ENCODE data around the gene FGF11. TPM values are rescaled to one million over a fixed set of nuclear protein-coding genes. Genes with fewer than 3 reads are reported as not detected.

Gene FGF11
- total and polyA plus RNA-seq, 8 donors, result 0.97 to 2.8 (median 2.3) TPM

DNA sequence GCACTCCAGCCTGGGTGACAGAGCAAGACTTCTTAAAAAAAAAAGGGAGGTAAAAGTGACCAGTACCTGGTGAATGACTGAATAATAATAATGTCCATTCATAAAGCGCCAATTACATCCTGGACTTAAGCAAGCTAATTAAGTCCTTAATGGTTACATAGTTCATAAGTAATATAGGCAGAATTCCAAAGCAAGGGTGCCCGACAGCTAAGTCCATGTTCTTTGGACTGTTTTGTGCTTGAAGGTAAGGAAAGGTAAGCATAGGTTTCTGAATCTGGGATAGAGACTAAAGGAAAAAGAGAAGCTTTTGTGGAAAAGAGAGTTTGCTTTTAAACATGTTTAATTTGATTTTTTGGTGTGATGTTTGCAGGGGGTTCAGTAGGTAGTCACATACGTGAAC is 54.6 kb downstream of the FGF11 start:
- Histone ChIP-seq H3K36me3 (peaks cover 0 to 43% of the 10 kb centered on the region in 2 donors), H3K9me3 (no peaks in the 10 kb centered on the region), H3K4me3 (no peak overlapping the region), H3K4me1 (peaks cover 4 to 30% of the 10 kb centered on the region in 2 donors), H3K27ac (no peak overlapping the region), H3K27me3 (no peaks in the 10 kb centered on the region)
- intact Hi-C loops (cut with DNase I), result no loop called here
- DNase-seq, result no peak
- TF ChIP-seq, protein P1, sequence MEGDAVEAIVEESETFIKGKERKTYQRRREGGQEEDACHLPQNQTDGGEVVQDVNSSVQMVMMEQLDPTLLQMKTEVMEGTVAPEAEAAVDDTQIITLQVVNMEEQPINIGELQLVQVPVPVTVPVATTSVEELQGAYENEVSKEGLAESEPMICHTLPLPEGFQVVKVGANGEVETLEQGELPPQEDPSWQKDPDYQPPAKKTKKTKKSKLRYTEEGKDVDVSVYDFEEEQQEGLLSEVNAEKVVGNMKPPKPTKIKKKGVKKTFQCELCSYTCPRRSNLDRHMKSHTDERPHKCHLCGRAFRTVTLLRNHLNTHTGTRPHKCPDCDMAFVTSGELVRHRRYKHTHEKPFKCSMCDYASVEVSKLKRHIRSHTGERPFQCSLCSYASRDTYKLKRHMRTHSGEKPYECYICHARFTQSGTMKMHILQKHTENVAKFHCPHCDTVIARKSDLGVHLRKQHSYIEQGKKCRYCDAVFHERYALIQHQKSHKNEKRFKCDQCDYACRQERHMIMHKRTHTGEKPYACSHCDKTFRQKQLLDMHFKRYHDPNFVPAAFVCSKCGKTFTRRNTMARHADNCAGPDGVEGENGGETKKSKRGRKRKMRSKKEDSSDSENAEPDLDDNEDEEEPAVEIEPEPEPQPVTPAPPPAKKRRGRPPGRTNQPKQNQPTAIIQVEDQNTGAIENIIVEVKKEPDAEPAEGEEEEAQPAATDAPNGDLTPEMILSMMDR (IDR thresholded peaks at IDR 0.05), result no peak
- ATAC-seq, result no peak

Other genes with a start within 250 kb of the FGF11 start
Only the 30 nearest of the 40 such genes appear.
- 100 to 1,000 TPM; 134 to 171 TPM for gene CTDNEP1, start 187.8 kb upstream of the FGF11 start, total RNA-seq
- gene CTDNEP1, start 187.8 kb upstream of the FGF11 start, polyA plus RNA-seq (ENCODE audit: insufficient read length in 6 of 6), result 100 to 1,000 TPM; 133 to 154 (median 146) TPM
- 10 to 100 TPM; 26.5 to 46.6 TPM for gene ELP5, start 187.3 kb upstream of the FGF11 start, total RNA-seq
- gene ELP5, start 187.3 kb upstream of the FGF11 start, polyA plus RNA-seq (ENCODE audit: insufficient read length in 6 of 6), result 10 to 100 TPM; 36.6 to 49.7 (median 42.9) TPM
- 100 to 1,000 TPM; 187 to 197 TPM for gene CLDN7, start 177.0 kb upstream of the FGF11 start, total RNA-seq
- gene CLDN7, start 177.0 kb upstream of the FGF11 start, polyA plus RNA-seq (ENCODE audit: insufficient read length in 6 of 6), result 10 to 100 TPM; 26.0 to 37.0 (median 34.8) TPM
- under 1 TPM; 0.60 to 0.85 TPM for gene SLC2A4, start 157.8 kb upstream of the FGF11 start, total RNA-seq
- 1 to 10 TPM in 4 of 6 donors, under 1 TPM in 2; 0.93 to 1.5 (median 1.3) TPM for gene SLC2A4, start 157.8 kb upstream of the FGF11 start, polyA plus RNA-seq (ENCODE audit: insufficient read length in 6 of 6)
- gene YBX2, start 144.9 kb upstream of the FGF11 start, total RNA-seq, result under 1 TPM; 0.37 to 0.67 TPM
- 1 to 10 TPM; 1.3 to 2.5 (median 1.6) TPM for gene YBX2, start 144.9 kb upstream of the FGF11 start, polyA plus RNA-seq (ENCODE audit: insufficient read length in 6 of 6)
- 100 to 1,000 TPM; 307 to 622 TPM for gene EIF5A, start 131.9 kb upstream of the FGF11 start, total RNA-seq
- 100 to 1,000 TPM; 213 to 323 (median 262) TPM for gene EIF5A, start 131.9 kb upstream of the FGF11 start, polyA plus RNA-seq (ENCODE audit: insufficient read length in 6 of 6)
- 10 to 100 TPM; 48.2 to 54.9 TPM for gene GPS2, start 124.2 kb upstream of the FGF11 start, total RNA-seq
- 100 to 1,000 TPM in 1 of 6 donors, 10 to 100 TPM in 5; 73.0 to 102 (median 81.9) TPM for gene GPS2, start 124.2 kb upstream of the FGF11 start, polyA plus RNA-seq (ENCODE audit: insufficient read length in 6 of 6)
- gene NEURL4, start 110.2 kb upstream of the FGF11 start, total RNA-seq, result 10 to 100 TPM; 27.8 to 35.2 TPM
- gene NEURL4, start 110.2 kb upstream of the FGF11 start, polyA plus RNA-seq (ENCODE audit: insufficient read length in 6 of 6), result 10 to 100 TPM; 22.2 to 36.8 (median 27.9) TPM
- 10 to 100 TPM in 1 of 2 donors, 1 to 10 TPM in 1; 9.9 to 51.4 TPM for gene ACAP1, start 103.0 kb upstream of the FGF11 start, total RNA-seq
- 10 to 100 TPM in 2 of 6 donors, 1 to 10 TPM in 4; 6.7 to 11.3 (median 8.1) TPM for gene ACAP1, start 103.0 kb upstream of the FGF11 start, polyA plus RNA-seq (ENCODE audit: insufficient read length in 6 of 6)
- 10 to 100 TPM; 10.3 to 10.7 TPM for gene KCTD11, start 87.3 kb upstream of the FGF11 start, total RNA-seq
- 10 to 100 TPM in 3 of 6 donors, 1 to 10 TPM in 3; 8.3 to 13.1 (median 9.9) TPM for gene KCTD11, start 87.3 kb upstream of the FGF11 start, polyA plus RNA-seq (ENCODE audit: insufficient read length in 6 of 6)
- not detected for gene TMEM95, start 84.4 kb upstream of the FGF11 start, total RNA-seq
- not detected for gene TMEM95, start 84.4 kb upstream of the FGF11 start, polyA plus RNA-seq (ENCODE audit: insufficient read length in 6 of 6)
- gene TNK1, start 58.4 kb upstream of the FGF11 start, total RNA-seq, result 1 to 10 TPM; 6.1 to 6.4 TPM
- gene TNK1, start 58.4 kb upstream of the FGF11 start, polyA plus RNA-seq (ENCODE audit: insufficient read length in 6 of 6), result 1 to 10 TPM; 5.3 to 8.7 (median 6.4) TPM
- gene PLSCR3, start 45.0 kb upstream of the FGF11 start, total RNA-seq, result 10 to 100 TPM; 42.0 to 42.7 TPM
- 10 to 100 TPM; 46.0 to 62.5 (median 57.7) TPM for gene PLSCR3, start 45.0 kb upstream of the FGF11 start, polyA plus RNA-seq (ENCODE audit: insufficient read length in 6 of 6)
- 10 to 100 TPM; 50.7 to 56.0 TPM for gene TMEM256, start 35.4 kb upstream of the FGF11 start, total RNA-seq
- 10 to 100 TPM; 70.7 to 75.7 (median 72.5) TPM for gene TMEM256, start 35.4 kb upstream of the FGF11 start, polyA plus RNA-seq (ENCODE audit: insufficient read length in 6 of 6)
- gene NLGN2, start 31.7 kb upstream of the FGF11 start, total RNA-seq, result 10 to 100 TPM; 14.8 to 20.1 TPM
- 10 to 100 TPM; 25.3 to 34.4 (median 30.1) TPM for gene NLGN2, start 31.7 kb upstream of the FGF11 start, polyA plus RNA-seq (ENCODE audit: insufficient read length in 6 of 6)
- gene SPEM1, start 19.2 kb upstream of the FGF11 start, total RNA-seq, result not detected
- gene SPEM1, start 19.2 kb upstream of the FGF11 start, polyA plus RNA-seq (ENCODE audit: insufficient read length in 6 of 6), result not detected
- not detected for gene SPEM2, start 13.9 kb upstream of the FGF11 start, total RNA-seq
- gene SPEM2, start 13.9 kb upstream of the FGF11 start, polyA plus RNA-seq (ENCODE audit: insufficient read length in 6 of 6), result not detected
- not detected for gene SPEM3, start 10.7 kb upstream of the FGF11 start, total RNA-seq
- gene SPEM3, start 10.7 kb upstream of the FGF11 start, polyA plus RNA-seq (ENCODE audit: insufficient read length in 6 of 6), result not detected
- gene TMEM102, start 4.1 kb upstream of the FGF11 start, total RNA-seq, result 1 to 10 TPM; 7.2 to 9.6 TPM
- 1 to 10 TPM; 2.1 to 3.3 (median 2.6) TPM for gene TMEM102, start 4.1 kb upstream of the FGF11 start, polyA plus RNA-seq (ENCODE audit: insufficient read length in 6 of 6)
- gene CHRNB1, start 5.5 kb downstream of the FGF11 start, total RNA-seq, result 10 to 100 TPM; 10.6 to 12.1 TPM
- gene CHRNB1, start 5.5 kb downstream of the FGF11 start, polyA plus RNA-seq (ENCODE audit: insufficient read length in 6 of 6), result 10 to 100 TPM in 2 of 6 donors, 1 to 10 TPM in 4; 7.0 to 10.3 (median 9.6) TPM
- gene ZBTB4, start 40.1 kb downstream of the FGF11 start, total RNA-seq, result 10 to 100 TPM; 46.2 to 63.2 TPM
- 10 to 100 TPM; 39.7 to 49.7 (median 42.8) TPM for gene ZBTB4, start 40.1 kb downstream of the FGF11 start, polyA plus RNA-seq (ENCODE audit: insufficient read length in 6 of 6)
- gene SLC35G6, start 41.9 kb downstream of the FGF11 start, total RNA-seq, result not detected
- gene SLC35G6, start 41.9 kb downstream of the FGF11 start, polyA plus RNA-seq (ENCODE audit: insufficient read length in 6 of 6), result under 1 TPM; 0.17 to 0.35 (median 0.35) TPM
- 100 to 1,000 TPM in 1 of 2 donors, 10 to 100 TPM in 1; 90.8 to 116 TPM for gene POLR2A, start 44.9 kb downstream of the FGF11 start, total RNA-seq
- 100 to 1,000 TPM in 4 of 6 donors, 10 to 100 TPM in 2; 97.2 to 118 (median 109) TPM for gene POLR2A, start 44.9 kb downstream of the FGF11 start, polyA plus RNA-seq (ENCODE audit: insufficient read length in 6 of 6)
- 10 to 100 TPM; 48.5 to 50.5 TPM for gene TNFSF12, start 109.5 kb downstream of the FGF11 start, total RNA-seq
- 10 to 100 TPM; 23.6 to 30.7 (median 28.4) TPM for gene TNFSF12, start 109.5 kb downstream of the FGF11 start, polyA plus RNA-seq (ENCODE audit: insufficient read length in 6 of 6)
- gene TNFSF13, start 119.2 kb downstream of the FGF11 start, total RNA-seq, result 10 to 100 TPM; 79.2 to 87.4 TPM
- gene TNFSF13, start 119.2 kb downstream of the FGF11 start, polyA plus RNA-seq (ENCODE audit: insufficient read length in 6 of 6), result 10 to 100 TPM; 13.5 to 21.9 (median 19.8) TPM
- gene SENP3, start 122.4 kb downstream of the FGF11 start, total RNA-seq, result 10 to 100 TPM; 43.5 to 48.6 TPM
- gene SENP3, start 122.4 kb downstream of the FGF11 start, polyA plus RNA-seq (ENCODE audit: insufficient read length in 6 of 6), result 10 to 100 TPM; 61.9 to 72.5 (median 69.5) TPM
- gene CD68, start 140.1 kb downstream of the FGF11 start, total RNA-seq, result 100 to 1,000 TPM; 305 to 427 TPM
- gene CD68, start 140.1 kb downstream of the FGF11 start, polyA plus RNA-seq (ENCODE audit: insufficient read length in 6 of 6), result 10 to 100 TPM; 23.1 to 35.7 (median 30.5) TPM
- 10 to 100 TPM; 81.4 to 87.5 TPM for gene MPDU1, start 144.3 kb downstream of the FGF11 start, total RNA-seq
- 10 to 100 TPM; 77.8 to 96.1 (median 85.8) TPM for gene MPDU1, start 144.3 kb downstream of the FGF11 start, polyA plus RNA-seq (ENCODE audit: insufficient read length in 6 of 6)
- under 1 TPM in 1 of 2 donors, not detected in 1; 0.31 TPM for gene SOX15, start 150.6 kb downstream of the FGF11 start, total RNA-seq
- 1 to 10 TPM; 1.5 to 2.0 (median 1.9) TPM for gene SOX15, start 150.6 kb downstream of the FGF11 start, polyA plus RNA-seq (ENCODE audit: insufficient read length in 6 of 6)
- 10 to 100 TPM; 30.6 to 34.6 TPM for gene FXR2, start 175.4 kb downstream of the FGF11 start, total RNA-seq
- gene FXR2, start 175.4 kb downstream of the FGF11 start, polyA plus RNA-seq (ENCODE audit: insufficient read length in 6 of 6), result 10 to 100 TPM; 35.9 to 47.5 (median 40.5) TPM

Data from left lung (tissue), 10 donors.